Right ventricle myocardium inferior (tissue), 1 donor: ENCODE results near the gene ABHD12. TPM values are rescaled to one million over a fixed set of nuclear protein-coding genes. Genes with fewer than 3 reads are reported as not detected.
A peak's percentile ranks its signal among the peaks of the same experiment; 100 is the strongest.

Source experiments
- ATAC-seq: fragments of 200-7000 bp; cut with Tn5 transposase; one replicate; pipeline ENCODE4 v1.9.1; 2020; ENCODE audit warnings: mild to moderate bottlenecking, moderate library complexity
- DNase-seq: peaks from one replicate; pipeline ENCODE4 v3.0.0; 2021; ENCODE audit errors: missing footprints
- intact Hi-C: fragments of 100-400 bp; cut with DNase I; formaldehyde crosslinking; loops from one replicate; pipeline ENCODE4 v1.11.0; 2022
- total RNA-seq: library from RNA; stranded (reverse); fragmentation: NEBNext Ultra II Directional; extraction: Animal tissue kit (Norgen Biotek cat#: 25700); gene quantifications from one replicate; pipeline ENCODE4 v1.2.1, GENCODE V29; 2021
- donor health status: DM: no; HTN: yes; CAD: no; lungs with severe emphysema.

Gene ABHD12
- total RNA-seq, 1 donor from 2014 or later = 23.3 TPM

DNA sequence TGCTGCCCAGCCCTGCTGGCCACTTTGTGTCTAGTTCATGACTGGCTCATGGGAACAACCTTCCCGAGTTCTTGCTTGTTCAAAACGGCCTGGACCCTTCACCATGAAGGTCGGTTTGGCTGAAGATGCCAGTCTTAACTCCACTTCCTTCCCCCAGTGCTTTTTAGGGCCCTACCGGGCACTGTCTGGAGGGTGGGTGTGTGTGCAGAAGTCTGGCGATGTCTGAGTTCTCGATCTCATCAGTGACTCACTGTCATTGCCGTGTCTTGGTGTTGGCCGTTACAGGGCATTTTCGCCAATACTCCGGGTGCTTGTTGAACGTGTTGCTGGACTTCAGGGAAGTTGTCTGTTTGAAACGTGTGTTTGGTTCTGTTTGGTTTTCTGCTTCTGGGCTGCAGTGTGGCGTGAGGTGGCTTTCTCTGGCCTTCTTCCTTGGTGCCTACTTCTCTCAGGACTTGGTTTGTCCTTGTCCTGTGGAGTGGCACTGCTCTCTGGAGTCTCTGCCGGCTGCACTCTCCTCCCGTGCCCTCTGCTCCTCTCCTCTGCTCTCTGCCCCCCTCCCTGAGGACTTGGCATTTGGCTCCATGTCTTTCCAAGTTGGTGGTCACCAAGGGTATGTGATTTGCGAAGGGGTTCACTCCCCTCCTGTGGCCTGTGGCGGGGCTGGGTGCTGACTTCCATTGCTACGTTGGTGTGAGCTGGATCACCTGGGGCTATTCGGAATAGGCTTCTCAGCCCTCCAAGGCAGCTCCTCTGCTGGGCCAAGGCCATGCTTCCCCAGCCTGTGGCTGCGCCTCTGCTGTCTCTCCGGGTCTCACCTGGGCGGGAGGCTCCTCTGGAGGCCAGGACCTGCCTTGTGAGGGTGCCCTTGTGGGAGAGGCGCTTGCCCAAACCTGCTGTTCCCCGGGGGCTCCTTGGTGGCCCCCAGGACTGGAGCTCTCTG lies 104.5 kb downstream of the ABHD12 start:
- intact Hi-C loops = no loop called here
- ATAC-seq = no peak
- peak; percentile 51 for DNase-seq

DNA sequence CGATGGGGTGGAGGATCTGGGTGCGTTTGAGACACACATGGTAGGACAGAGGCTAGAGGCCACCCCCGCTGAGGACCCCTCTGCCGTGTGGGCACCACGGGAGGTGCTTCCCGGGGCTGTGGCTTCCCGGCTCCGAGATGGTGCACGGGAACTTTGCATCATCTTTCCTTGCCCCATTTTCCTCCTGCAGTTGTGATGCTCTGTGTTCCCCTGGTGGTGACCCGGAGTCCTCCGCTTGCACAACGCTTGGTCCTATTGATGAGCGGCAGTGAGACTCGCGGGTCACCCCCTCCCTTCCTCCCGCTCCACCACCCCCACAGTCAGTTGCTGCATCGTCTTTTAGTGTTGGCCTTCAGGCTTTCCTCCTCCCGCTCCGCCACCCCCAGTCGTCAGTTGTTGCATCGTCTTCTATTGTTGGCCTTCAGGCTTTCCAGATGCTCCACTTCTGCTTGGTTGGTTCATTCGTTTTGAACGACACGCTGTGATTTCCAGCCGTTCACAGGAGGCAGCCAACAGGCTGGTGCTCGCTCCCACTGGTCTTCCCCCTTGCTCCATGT lies 105.5 kb downstream of the ABHD12 start:
- intact Hi-C loops = no loop called here
- DNase-seq (peak; percentile 56), ATAC-seq (no peak)

DNA sequence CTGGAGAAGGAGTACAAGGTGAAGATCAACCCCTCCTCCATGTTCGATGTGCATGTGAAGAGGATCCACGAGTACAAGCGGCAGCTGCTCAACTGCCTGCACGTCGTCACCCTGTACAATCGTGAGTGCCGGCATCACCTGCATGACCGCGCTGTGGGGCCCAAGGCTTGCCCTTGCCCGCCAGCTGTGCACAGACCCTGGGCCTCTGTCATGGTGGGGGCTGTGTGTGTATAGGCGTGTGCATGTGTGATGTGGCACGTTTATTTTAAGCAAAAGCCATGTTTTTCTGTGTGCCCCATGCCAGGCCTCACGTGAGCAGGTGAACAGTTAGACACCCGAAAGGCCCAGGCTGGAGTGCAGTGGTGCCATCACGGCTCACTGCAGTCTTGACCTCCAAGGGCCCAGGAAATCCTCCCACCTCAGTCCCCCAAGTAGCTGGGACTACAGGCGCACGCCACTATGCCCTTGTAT lies 106.5 kb downstream of the ABHD12 start:
- intact Hi-C loops = no loop called here
- no peak for ATAC-seq
- DNase-seq = peak; percentile 64

DNA sequence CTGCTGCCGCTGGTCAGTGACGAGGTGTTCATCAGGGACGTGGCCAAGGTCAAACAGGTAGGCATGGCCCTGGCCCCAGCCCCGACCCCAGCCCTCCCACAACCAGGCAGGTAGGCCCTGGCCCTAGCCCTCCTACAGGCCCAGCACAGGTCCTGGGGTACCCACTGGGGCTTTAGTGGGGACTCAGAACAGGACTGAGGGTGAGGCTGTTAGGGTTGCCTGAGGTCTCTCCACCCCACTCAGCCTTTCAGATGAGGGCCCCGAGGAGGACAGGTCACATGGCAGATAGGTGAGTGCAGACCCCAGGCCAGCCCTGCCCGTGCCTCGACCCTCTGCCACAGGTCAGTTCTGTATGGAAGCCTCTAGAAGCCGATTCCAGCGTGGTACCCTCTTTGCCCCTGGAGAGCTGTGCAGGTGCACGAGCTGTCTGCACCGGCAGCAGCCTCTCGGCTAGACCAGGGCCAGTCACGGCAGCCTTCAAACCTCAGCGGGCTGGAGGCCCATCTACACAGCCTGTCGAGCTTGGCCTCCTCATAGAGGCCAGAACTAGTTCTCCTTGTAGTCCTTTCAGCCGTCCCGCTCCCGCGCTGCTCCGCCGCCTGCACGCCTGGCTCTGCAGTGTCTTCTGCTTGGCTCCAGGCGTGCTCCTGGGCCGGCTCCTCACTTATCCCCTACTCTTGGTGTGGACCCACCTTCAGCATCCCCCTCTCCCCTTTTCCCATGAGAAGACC lies 107.2 kb downstream of the ABHD12 start:
- intact Hi-C loops = no loop called here
- DNase-seq (peak; percentile 60), ATAC-seq (no peak)

DNA sequence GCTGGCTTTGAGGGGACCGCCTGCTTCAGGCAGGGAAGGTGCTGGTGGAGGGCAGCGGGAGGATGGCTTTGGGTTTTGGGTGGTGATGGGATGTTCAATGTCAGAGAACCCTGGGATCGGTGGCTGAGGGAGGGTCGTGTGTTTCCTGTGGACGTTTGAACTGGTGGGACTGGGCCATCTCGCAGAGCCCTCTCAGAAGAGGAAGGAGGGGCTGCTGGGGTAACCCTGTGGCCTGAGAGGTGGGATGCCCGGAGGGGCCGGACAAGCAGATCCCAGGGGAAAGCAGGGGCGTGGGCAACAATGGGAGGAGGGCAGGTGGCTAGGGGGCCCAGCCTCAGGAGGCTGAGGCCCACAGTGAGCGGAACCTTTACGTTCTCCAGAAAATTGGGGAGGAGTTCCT lies 107.8 kb downstream of the ABHD12 start:
- intact Hi-C loops = no loop called here
- ATAC-seq = no peak
- DNase-seq = peak; percentile 30

DNA sequence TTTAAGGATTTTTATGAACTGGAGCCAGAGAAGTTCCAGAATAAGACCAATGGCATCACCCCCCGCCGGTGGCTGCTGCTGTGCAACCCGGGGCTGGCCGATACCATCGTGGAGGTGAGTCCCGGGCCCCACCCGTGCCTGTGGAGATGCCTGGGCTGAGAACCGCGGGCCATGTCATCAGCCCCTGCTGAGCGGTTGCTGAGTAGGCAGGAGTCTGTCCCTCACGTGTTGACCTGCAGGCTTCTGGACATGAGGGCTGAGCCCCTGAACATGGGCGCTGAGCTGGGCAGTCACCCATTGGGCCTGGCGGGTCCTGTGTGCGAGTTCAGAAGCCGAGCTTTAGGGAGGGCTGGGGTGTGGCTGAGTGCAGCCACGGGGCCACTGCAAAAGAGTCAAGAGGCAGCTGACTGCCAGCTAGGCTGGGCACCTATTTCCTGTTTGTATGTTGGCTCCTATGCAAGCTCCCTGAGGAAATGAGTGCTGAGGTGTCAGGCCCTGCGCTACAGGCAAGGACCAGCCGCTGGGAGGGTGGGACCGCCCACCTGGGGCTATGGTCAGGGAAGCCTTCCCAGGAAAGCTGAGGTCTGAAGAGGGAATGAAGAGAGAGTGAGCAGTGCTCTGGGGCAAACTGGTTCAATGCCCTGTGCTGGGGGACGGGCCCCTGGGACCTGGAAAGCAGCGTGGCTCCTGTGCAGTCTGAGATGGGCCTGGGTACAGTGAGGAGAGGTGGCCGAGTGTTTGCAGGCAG lies 108.4 kb downstream of the ABHD12 start:
- DNase-seq (peak; percentile 68), ATAC-seq (no peak)
- intact Hi-C loops = no loop called here

DNA sequence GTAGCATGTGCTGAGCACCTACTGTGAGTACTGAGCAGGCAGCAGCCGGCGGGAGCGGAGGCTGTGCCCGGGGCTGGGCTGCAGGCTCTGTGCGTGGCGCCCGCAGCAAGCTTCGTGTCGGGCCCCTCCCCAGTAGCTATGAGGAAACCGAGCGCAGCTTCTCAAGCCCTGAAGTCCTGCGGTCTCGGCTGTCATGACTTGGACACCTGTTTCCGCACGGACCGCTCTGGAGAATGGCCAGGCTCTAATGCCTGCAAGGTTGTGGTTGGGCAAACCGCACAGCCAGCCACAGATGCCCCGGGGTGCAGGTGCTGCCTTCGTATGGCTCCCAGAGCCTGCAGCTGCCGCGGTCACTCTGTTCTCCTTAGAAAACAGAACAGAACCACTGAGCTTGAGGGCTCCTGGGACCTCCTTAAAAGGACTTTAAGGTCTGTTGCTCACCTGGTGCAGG lies 109.1 kb downstream of the ABHD12 start:
- ATAC-seq (no peak), DNase-seq (peak; percentile 66)
- intact Hi-C loops = no loop called here

DNA sequence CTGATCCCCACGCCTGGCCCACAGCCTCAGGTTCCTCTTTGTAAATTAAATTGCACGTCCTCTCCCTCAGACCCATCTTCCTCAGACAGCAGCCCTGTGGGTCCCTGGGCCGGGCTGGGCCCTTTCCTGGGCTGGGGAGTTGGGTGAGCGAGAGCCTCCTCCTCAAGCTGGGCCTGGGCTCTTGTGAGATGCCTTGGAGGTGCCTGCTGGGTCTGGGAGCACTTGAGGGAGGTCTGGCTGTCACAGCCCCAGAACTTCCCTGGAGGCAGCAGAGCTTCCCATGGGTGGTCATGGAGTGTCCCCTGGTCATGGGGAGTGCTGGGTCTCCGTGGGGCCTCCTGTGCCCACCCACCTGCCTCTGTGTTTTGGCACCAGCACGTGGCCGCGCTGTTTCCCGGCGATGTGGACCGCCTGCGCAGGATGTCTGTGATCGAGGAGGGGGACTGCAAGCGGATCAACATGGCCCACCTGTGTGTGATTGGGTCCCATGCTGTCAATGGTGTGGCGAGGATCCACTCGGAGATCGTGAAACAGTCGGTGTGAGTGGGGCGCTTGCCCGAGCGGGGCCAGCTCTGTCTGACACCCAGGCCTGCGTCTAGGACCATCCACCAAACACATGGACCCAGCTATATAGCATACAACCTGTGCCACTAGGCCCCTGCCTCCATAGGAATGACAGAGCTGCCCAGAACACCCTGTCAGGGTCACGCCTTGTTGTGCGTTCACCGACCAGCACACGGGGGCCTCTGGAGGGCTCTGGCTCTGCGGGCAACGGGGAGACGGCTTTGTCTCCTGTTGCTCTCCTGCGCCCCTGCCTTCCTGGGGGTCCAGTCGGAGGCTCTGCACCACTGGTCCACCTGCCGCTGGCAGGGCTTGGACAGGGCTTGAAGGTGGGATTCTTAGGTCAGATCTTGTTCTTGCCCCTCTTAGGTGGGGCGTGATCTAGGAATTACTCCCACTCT lies 109.8 kb downstream of the ABHD12 start:
- DNase-seq (peak; percentile 63), ATAC-seq (no peak)
- intact Hi-C loops = no loop called here

DNA sequence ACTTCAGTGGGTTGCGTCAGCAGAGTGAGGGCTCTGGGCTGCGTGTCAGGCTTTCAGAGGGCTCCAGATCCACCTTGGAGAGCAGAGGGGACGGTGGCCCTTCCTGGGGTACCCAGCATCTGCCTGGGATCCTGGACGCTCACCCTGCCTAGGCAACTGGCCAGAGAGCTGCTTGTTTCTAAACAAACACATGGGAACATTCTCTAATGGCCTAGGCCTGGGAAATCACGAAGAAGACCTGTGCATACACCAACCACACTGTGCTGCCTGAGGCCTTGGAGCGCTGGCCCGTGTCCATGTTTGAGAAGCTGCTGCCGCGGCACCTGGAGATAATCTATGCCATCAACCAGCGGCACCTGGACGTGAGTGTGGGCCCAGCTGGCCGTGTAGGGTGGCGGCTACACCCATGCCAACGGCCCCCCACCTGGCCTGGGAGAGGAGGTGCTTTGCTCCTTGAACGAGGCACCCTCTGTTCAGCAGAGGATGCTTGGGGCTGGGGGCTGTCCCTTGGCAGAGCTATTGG lies 110.5 kb downstream of the ABHD12 start:
- ATAC-seq = no peak
- intact Hi-C loops = no loop called here
- DNase-seq = peak; percentile 70

DNA sequence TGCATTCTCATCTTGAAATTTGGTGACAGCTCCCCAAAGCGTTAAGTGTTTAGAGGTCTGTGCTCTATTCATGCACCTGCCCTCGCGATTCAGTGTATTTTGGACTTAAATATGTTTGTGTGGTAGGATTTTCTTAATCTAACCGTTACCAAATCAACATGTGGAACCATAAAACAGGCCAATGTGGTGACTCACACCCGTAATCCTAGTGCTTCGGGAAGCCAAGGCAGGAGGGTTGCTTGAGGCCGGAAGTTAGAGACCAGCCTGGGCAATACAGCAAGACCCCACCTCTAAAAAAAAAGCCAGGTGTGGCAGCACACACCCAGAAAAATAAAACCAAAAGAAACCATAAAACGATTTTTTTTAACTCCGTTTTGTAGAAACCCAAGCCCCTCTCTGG lies 111.2 kb downstream of the ABHD12 start:
- DNase-seq (no peak), ATAC-seq (no peak)
- intact Hi-C loops = no loop called here

DNA sequence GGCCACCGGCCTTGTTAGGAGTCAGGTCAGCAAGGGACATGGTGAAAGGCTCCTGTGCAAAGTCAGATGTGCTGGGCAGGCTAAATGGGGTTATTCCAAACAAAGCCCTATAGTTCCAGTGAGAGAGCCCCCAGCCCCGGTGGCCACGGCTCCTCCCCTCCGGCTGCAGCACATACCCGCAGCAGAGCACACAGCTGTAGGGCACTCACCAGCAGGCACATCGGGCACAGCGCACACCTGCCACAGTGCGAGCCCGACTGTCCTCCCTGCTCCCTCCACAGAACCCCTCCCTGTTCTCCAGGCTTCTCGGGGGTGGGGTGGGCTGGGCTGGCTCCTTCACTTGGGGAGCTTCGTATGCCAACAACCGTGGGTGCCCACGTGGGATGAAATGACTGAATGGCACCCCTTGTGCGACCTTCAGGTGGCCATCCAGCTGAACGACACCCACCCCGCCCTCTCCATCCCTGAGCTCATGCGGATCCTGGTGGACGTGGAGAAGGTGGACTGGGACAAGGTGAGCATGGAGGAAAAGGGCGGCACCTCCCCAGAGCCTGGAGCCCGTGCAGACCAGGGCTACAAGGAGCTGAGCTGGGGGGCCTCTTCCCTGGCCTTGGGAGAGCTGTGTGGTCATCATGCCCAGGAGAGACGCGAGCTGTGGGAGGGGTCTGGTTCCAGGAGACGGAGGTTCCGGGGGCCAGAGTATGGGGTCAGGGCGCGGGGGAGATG lies 111.8 kb downstream of the ABHD12 start:
- ATAC-seq (no peak), DNase-seq (peak; percentile 55)
- intact Hi-C loops = no loop called here

DNA sequence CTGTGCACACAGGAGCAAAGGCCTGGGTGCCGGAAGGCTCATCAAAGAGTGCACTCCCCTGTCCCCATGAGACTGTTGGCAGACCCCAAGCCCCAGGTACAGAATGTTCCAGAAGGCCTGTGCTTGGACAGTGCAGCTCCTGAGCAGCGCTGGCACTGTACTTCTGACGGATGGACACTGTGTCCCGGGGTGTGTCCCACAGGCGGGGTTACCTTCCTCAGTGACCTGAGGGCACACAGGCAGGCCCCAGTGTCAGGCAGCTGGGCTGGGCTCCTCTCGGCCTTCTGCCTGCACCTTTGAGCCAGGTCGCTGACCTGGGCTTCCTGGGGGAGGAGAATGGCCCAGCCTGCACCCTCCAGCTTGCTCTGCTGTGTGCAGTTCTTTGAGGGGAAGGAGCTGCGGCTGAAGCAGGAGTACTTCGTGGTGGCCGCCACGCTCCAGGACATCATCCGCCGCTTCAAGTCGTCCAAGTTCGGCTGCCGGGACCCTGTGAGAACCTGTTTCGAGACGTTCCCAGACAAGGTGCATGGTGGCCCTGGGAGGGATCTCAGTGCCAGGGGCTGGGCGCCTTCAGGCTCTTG lies 112.6 kb downstream of the ABHD12 start:
- intact Hi-C loops = loop anchor here (2.0 kb wide), 1 partner anchor 17 kb away; no protein-coding TSS in a partner anchor
- DNase-seq = peak; percentile 35
- ATAC-seq = no peak

DNA sequence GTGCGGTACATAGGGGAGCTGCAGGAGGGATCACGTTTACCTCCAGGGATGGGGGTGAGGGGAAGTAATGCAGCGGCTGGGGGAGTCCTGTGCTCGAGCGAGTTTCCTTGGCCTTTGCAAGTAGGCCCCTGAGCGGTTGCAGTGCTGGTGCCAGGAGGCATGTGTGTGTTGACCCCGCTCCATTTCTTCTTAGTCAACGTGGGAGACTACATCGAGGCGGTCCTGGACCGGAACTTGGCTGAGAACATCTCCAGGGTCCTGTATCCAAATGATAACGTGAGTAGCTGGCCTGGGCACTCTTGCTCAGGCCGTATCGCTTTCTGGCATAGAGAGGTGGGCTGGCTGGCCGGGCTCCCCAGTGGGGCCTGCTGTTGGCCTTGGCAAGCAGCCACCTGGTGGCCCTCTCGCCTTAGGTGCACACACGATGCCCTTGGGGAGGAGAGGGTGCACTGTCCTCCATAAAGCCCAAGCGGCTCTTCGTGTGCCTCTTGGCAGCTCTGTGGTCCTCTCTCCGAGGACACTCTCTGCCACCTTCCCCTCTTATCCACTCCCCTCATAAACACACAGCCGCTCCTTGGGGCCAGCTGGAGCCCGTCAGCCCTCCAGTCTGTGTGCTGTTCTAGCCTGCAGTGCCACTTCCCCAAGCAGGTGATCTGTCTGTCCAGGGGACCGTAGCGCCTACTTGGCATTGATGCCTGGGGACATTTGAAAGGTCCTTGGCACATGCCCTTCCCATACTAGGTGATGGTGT lies 113.4 kb downstream of the ABHD12 start:
- ATAC-seq (peak; percentile 48), DNase-seq (peak; percentile 72)
- intact Hi-C loops = loop anchor here (2.0 kb wide), 1 partner anchor 18 kb away; no protein-coding TSS in a partner anchor

DNA sequence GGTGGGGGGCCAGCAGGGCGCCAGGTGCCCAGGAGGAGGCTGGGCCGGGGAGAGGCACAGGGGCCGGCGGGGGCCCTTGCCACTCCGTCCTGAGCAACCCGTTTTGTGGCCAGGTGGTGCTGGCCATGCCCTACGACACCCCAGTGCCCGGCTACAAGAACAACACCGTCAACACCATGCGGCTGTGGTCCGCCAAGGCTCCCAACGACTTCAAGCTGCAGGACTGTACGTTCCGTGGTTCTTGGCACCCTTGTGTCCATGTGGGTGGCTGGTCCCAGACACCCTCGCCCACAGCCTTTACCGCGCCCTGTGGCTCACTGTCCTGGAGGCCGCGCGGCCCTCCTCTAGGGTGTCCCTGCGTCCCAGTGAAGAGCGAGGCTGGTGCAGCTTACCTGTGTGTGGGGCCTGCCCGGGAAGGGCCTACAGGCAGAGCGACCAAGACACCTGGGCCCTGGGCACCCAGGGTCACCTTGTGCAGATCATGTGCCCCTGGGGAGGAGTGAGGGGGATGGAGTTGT lies 114.0 kb downstream of the ABHD12 start:
- DNase-seq (peak; percentile 51), ATAC-seq (no peak)
- intact Hi-C loops = loop anchor here (2.0 kb wide), 1 partner anchor 18 kb away; no protein-coding TSS in a partner anchor

DNA sequence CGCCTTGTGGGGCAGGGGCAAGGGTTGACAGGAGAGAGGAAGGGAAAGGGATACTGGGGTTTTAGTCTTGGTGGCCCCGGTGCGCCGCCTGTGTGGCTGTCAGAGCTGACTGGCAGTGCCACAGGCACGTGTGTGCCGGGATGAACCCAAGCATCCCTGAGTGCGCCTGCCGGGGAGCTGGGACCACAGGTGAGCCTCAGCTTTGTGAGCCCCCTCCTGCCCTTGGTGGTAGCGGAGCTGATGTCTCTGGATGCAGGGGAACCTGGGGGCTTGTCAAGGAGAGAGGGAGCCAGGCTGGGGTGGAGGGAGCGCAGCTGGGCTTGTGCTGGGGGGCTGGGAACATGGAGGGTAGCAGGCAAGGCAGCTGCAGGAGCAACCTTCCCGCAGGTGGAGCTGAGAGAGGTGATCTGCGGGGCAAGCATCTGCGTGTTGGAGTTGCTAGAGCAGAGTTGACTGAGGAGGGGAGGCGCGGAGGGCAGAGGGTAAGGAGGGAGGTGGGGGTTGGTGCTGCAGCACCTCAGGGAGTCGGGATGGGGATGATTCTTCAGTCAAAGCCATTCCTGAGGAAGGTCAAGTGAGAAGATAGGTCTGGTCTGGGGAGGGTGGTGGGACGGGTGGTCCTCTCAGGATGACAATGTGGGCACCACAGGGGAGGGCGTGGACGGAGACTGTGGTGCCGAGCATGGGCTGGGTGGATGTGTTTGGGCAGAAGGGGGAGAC lies 114.7 kb downstream of the ABHD12 start:
- DNase-seq (peak; percentile 14), ATAC-seq (no peak)
- intact Hi-C loops = loop anchor here (2.0 kb wide), 2 partner anchors 19 kb away; no protein-coding TSS in a partner anchor
